GM12873 (cell line): ENCODE measurements around the gene PTPRN2.

Source experiments
- CTCF ChIP-seq: IDR thresholded peaks from 2 replicates; pipeline ENCODE4 v1.5.1; 2012; ENCODE audit warnings: low read depth, mild to moderate bottlenecking, moderate library complexity, low read length, control low read depth; ENCODE audit not compliant: insufficient read depth; ENCODE audit errors: missing control alignments

The PTPRN2 gene

GRCh38 chr7:158110034-158110590 is 477.5 kb downstream of the PTPRN2 start:
- no peak for TF ChIP-seq CTCF

DNA sequence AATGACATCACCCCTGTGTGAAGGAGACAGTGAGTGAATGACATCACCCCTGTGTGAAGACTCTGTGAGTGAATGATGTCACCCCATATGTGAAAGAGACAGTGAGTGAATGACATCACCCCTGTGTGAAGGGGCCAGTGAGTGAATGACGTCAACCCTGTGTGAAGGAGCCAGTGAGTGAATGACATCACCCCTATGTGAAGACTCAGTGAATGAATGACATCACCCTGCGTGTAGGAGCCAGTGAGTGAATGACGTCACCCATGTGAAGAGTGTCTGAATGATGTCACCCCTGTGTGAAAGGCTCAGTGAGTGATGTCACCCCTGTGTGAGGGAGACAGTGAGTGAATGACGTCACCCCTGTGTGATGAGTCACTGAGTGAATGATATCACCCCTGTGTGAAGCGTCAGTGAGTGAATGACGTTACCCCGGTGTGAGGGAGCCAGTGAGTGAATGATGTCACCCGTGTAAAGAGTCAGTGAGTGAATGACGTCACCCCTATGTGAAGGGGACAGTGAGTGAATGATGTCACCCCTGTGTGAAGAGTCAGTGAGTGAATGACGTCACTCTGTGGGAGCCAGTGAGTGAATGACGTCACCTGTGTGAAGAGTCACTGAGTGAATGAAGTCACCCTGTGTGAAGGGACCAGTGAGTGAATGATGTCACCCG is 478.1 kb downstream of the PTPRN2 start:
- no peak for TF ChIP-seq CTCF

DNA sequence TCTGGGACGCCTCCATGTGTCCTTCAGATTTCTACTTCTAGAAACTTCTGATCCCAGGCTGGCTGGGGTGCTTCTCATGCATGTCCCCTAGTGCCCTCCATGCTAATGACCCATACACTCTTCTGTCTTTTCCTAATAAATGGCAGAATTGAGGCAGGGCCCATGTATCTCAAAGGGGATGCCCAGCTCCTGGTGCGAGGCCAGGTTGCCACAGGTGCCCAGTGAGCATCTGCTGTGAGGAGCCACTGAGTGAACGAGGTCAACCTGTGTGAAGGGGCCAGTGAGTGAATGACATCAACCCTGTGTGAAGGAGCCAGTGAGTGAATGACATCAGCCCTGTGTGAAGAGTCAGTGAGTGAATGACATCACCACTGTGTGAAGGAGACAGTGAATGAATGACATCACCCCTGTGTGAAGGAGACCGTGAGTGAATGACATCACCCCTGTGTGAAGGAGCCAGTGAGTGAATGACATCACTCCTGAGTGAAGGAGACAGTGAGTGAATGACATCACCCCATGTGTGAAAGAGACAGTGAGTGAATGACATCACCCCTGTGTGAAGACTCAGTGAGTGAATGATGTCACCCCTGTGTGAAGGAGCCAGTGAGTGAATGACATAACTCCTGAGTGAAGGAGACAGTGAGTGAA is 478.9 kb downstream of the PTPRN2 start:
- no peak for TF ChIP-seq CTCF

DNA sequence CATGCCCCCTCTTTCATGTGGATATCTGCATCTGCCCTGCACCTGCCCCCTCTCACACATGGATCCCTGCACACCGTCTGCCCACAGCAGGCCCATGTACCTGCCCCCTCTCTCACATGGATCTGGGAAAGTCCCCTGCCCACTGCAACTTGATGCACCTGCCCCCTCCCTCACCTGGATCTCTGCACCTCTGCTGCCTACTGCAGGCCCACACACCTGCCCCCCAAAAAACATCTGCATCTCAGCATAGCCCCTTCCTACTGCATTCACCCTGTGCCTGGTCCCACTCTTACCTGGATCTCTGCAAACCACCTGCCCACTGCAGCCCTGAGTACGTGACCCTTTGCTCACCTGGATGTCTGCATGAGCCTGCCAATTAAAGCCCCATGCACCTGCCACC is 479.8 kb downstream of the PTPRN2 start:
- no peak for TF ChIP-seq CTCF

- no peak for TF ChIP-seq CTCF
These were observed 481.4 kb downstream of the PTPRN2 start for GRCh38 chr7:158106272-158106671.

GRCh38 chr7:158103378-158103777 is 484.2 kb downstream of the PTPRN2 start:
- TF ChIP-seq CTCF: no peak

DNA sequence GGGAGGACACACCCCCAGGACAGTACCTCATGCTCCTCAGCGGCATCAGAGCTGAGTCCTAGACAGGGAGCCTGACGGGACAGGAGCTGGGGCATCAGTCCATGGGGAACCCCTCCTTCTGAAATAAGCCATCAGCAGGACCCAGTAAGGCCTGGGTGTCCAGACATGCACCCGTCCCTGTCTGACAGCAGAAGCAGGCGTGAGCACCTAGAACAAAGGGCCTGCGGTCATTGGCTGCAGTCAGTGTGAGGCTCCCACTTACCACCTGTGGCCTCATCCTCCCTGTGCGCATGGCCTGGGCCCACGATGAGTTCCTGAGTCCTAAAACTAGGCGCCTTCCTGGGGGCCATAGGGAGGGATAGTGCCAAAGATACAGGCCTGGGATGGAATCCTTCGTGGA is 484.7 kb downstream of the PTPRN2 start:
- no peak for TF ChIP-seq CTCF
